Measurements from ENCODE around the gene NUDT22.
A peak's percentile ranks its signal among the peaks of the same experiment; 100 is the strongest.

The NUDT22 gene

DNA sequence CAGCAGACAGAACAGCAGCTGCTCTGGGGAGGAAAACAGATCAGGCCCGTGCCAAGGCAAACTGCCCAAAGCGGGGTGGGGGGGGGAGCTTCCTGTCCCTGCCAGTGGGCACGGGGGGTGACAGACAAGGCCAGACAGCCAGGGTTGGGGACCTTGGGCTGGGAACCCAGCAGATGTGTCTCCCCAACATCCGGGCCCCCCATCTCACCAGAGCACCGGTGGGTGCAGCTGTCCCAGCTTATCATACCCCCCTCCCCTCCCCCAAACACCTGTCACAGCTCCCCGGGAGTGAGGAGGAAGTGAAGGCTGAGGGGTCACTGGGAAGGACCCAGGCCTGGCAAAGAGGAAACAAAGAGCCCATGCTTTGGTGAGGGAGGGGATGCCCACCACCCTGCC lies 19.3 kb downstream of the NUDT22 start:
- ATAC-seq: no peak

DNA sequence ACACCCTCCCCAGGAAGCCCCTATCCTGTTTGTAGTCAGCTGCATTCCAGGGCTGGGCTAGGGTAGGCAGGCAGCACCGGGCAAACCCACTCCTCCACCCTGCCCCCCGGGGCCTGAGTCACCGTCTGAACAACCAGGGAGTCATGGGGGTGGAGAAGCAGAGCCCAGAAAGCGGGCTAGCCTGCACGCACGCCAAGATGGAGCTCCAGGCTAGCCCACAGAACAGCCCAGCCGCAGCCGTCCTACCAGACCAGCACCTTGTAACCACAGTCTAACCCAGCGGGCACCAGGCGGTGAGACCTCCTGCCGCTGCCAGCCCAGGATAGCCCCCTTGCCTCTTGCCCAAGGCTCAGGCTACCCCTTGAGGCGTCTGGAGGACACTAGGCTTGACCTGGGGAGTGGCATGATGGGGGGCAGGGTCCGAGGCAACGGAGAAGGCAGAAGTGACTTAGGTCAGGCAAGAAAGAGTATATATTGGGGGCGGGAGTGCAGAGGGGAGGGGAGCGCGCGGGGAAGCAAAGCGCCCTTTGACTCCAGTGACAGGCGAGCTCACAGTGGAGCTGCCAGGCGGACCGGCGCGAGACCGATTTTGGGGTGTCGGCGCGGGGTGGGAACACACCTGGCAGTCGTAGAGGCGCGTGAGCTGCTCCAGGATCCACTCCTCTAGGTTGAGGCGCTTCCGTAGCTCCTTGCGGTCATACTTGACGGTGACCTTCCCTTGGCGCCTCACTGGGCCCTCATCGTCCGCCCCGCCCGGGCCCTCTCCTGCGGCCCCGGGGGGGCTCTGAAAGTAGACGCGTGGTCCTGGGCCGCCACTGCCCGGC lies 19.9 kb downstream of the NUDT22 start:
- peak; percentile 25 to 34 for ATAC-seq

DNA sequence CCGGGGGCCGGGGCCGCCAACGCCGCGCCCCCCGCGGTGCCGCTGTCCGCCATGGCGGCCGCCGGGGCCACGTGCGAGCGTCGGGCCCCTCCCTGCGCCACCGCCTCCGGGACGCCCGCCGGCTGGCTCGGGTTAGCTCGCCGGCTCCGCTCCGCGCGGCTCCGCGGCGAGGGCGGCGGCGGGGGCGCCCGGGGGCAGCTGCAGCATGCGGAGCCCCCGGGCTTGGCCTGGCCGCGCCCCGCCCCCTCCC lies 20.5 kb downstream of the NUDT22 start:
- peak; percentile 11 to 14 for ATAC-seq

DNA sequence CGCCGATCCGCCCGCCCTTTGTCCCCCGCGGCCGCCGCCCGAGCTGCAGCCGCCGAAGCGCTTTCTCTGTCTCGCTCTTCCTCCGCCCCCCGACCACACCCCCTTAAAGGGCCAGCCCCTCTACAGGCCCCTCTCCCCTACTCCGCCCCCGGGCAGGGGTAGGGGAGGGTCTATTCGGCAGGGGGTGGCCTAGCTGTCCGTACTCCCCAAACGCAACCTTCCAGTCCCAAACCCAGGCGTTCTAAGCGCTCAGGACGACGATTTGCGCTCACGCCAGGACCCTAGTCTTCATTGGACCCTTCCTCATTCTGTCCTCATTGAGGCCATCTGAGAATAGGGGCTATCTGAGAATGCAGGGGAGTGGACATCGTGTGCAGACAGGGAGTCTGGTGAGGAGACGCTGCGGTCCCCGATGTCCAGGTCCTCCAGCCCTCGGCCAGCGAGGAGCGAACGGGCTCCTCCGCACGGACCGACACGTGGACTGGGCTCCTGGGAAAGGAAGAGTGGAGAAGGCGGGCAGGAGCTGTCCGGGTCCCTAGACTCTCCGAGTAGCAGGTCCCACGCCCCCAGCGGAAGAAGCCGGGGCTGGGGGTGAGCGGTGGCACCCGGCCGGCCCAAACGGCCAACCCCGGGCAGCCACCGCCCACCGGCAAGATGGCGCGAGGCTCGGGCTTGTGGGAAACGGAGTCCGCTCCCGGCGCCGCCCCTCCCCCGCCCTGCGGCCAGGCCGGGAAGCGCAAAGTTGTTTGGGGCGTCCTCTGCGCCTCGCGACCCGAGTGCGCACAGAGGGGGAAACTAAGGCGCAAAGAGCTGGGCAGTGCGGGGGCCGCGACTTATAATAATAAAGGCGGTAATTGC lies 21.0 kb downstream of the NUDT22 start, which contains the start of gene PPP1R14B:
TSS of gene PPP1R14B (minus strand) at position 73 of the 858 bp plus-strand sequence. CDS start 270 bp downstream, outside the sequence.
- ATAC-seq: peak; percentile 63 to 66

DNA sequence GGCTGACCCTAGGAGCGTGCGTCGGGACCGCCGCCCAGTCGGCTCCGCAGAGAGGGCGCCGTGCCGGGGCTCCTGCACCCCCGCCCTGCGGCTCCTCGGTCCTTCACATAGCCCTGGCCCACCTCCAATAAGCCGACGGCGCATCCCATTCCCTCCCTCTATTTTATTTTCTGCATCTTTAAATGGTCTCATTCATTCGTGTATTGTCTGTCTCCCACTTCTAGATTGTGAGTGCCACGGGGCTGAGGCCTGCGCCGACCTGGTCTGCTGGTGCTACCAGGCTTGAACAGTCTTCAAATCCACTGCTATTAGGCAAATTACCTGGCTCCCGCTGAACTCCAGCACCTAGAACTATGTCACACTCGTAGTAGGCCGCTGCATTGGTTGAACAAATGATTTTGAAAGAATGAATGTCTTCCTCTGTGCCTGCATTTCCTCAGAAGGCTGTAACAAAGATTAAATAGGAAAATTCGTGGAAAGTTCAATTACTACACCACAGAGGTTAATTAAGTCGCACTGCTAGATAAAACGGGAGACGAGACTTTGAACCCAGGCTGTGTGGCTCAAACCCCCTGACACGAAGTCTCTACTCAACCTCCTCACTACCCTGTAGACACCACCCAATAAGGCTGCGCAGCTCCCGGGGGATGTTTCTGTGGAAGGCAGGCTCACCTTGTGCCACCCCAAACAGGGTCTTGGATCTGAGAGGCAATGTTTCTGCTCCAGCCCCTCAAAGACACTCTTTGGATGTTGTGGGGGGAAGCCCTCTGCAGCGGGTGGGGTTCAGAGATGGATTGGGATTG lies 21.9 kb downstream of the NUDT22 start:
- no peak for ATAC-seq

DNA sequence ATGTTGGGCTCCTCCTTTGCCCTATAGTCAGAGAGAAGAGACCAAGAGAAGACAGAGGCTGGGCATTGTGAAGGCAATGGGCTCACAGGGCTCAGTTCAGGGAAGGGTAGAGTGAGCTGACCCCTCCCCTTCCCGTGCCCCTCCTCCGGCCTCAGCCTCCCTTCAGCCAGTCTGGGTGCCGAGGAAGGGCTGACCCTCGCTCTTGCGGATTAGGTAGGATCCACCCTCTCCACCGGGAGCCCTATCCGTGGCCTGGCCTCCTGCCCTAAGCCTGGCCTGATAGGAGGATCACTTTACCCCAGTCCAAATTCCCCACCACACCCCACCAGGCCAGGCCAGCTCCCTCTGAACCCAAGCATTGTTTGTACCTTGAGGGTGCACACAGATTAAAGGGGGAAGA lies 22.5 kb downstream of the NUDT22 start:
- no peak for ATAC-seq

DNA sequence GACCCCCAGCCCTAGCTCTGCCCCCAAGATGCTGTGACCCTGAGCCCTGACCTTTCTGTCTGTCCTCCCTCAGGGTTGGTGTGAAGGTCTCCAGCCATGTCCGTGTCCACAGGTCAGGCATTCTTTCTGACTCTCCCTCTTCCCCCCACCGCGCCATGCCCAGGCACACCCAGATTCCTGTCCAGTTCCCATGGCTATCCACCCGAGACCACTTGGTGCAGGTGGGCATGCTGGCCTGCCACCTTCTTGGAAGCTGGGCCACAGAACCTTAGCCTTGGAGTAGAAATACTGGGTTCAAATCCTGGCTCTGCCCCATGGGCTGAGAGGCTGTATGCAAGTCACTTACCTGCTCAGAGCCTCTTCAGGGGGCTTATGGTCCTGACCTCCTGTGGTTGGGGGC lies 23.0 kb downstream of the NUDT22 start:
- no peak for ATAC-seq

DNA sequence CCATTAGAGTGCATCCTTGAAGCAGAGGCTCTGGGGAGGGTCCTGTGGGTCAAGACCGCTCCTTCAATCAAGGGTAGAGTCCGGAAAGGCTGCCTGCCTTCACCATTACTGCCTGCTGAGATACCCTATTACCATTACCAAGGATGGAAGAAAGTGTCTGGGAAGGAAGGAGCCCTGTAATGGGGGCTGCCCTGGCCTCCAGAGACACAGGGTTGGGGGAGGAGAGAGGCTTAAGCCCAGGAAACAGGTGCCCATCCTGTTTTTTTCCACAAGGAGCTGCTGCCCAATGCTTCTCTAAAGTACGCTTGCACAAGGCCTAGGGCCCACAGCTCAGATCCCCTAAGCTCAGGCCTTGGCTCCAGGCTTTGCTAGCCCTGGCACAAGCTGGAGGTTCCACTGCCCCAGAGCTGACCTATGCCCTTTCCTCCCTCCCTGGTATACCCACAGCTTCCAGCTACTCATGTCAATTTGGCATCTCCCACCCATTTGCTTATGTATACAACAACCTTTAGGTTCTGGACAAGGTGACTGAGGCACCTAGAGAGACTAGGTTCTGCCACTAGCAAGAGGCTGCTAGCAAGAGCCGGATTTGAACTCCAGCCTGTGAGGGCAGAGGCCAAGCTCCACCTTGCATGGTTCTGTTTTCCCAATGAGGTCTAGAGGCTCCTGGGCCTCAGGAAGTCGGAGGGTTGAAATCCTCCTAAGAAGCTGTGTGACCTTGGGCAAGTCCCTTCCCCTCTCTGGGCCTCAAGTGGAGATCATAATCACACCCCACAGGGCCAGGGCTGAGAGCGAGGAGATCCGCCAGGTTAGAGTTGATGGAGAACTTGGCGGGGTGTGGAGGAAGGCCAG lies 23.7 kb downstream of the NUDT22 start:
- ATAC-seq: no peak

DNA sequence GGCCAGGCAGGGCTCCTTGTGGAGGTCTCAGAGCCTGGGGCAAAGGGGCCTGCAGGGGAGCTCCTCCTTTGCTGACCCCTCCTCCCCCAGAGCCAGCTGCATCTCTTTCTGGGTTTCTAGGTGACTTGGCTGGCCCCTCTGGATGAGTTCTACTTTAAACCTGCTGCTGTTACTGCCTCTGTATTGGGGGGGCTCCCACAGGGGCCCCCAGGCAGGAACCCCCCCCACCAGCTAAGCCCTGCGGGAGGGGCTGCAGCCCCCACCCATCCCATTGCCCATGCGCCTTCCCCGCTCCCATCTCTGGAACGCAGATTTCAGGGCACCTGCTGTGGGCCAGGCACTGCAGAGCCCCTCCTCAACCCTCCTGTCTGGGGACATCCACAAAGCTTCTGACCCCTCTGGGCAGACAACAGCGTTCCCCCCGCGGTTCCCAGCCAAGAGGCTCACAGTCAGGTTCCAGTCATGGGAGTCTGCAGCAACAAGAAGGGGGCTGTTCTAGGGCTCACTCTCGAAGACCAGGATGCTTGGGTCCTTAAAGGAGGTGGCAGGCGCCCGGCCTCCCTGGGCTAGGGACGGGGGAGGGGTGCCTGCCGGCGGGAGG lies 24.4 kb downstream of the NUDT22 start:
- no peak for ATAC-seq

DNA sequence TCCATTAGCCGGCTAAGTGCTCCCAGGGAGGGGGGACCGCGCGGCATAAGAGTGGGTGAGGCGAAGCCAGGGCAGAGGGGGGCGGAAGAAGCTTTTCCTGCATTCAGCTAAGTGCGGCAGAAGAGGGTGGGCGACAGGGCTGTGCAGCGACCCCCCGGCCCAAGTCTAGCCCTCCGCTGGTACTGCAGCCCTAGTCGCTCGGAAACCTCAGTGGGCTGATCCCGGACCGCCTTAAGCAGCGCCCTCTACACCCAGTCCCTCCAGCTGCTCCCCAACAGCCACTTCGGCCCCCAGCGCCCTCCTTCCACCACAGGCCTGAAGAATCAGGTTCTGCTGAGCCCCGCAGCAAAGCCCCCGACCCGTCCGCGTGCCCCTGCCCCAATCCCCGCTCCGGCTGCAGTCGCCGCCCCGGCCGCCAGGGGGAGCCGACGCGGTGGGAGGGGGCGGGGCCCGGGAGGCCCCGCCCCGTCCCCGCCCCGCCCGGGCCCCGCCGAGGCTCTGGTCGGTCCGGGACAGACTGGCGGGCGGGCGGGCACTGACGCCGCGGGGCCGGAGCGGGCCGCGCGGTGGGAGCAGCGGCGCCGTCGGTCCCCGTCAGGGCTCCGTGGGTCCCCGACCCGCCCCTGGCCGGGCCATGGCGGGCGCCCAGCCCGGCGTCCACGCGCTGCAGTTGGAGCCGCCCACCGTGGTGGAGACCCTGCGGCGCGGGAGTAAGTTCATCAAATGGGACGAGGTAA lies 25.1 kb downstream of the NUDT22 start, which contains the start of gene PLCB3:
TSS of gene PLCB3 (plus strand) at position 515 of the 737 bp plus-strand sequence. CDS start at position 635, 120 bp downstream.
- peak; percentile 64 to 65 for ATAC-seq

DNA sequence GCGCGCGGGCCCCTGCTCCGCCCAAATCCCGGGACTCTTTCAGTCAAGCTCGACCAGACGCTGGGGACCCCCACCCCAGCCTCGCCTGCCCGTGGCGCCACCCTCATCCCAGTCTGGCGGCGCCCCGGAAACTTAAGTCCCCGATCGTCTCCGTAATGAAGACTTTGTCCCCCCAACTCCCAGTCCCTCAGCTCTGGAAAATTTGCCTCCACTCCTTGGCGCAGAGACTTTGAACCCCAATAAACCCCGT lies 25.6 kb downstream of the NUDT22 start:
- no peak for ATAC-seq

DNA sequence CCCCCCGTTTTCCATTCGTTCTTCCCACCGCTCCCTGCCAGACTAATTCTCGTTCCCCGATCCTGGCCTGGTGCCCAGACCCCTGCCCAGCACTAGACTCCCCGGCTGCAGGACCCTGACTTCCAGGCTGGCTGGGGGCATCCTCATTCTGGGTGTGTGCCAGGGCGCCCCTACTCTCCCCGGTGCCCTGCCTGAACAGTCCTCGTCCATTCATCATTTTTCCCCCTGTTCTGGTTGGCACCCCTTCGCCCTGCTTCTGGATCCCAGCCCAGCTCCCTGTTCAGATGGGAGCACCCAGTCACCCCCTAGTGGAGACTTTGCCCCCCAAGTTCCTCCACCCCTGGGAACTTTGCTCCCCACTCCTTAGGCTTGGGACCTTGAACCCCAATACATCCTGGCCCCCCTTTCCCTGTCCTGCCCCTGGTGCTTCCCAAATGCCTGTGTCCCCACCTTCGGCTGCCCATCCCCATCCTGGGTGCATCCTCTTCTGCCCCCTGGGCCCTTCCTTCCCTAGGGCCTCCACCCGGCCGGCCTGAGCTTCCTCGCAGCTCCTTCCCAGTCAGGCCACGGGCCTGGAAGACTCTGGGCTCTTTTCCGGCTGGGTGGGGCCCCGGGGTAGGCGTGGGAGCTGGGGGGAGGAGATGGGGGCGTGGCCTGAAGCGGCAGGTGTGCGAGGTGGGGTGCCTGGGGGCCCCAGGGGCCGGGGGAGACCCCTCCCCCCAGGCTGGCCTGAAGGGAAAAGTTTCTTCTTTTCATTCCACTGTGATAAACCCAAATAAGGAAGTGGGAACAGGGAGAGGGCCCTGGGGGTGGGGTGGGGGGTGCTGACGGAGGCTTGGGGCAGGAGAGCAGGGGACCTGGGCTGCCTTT lies 26.2 kb downstream of the NUDT22 start:
- ATAC-seq: no peak

DNA sequence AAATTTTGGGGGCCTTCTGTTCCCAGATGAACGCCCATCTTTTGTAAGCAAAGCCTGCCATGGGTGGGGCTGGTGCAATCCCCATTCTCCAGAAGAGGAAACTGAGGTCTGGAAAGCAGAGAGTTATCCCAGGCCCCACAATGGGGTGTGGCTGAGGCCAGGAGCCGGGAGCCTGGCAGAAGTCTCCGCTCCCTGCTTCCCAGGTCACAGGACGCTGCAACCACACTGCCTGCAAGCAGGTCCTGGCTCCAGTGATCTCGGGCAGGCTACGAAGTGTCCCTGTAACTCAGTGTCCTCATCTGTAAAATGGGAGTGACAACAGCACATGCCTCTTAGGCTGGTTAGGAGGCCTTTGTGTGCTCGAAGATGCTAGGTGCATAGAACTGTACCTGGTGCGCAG lies 27.0 kb downstream of the NUDT22 start:
- ATAC-seq: no peak

DNA sequence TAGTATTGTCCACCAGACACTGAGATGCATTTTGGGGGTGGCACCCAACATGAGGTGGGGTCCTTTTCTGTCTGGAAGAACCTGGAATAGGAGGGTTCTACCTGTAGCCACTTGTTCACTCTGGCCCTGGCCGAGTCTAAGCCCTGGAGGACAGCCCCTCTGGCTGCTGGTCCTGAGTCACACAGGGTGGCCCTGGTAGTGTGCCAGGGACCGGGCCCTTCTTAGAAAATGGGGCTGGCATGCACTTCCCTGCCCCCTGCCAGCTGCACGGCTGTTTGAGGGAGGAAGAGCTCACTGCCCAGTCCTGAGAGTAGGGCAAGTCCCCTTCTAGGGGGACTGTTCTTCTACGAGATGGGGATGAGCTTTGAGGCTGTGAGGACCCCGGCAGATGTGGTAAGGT lies 27.4 kb downstream of the NUDT22 start:
- no peak for ATAC-seq

DNA sequence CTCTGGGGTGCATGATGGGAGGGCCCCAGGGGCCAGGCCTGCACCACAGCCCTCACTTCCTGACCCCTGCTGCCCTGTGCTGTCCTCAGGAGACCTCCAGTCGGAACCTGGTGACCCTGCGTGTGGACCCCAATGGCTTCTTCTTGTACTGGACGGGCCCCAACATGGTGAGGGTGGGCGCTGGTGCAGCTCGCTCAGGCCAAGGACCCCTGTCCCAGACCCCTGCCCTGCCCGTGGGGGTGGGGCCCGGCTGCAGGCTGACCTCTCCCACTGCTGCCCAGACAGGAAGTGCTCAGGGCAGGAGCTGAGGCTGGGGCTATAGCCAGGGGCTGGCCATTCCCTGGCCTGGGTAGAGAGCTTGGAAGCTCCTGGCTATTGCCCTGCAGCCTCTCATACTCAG lies 28.3 kb downstream of the NUDT22 start:
- ATAC-seq: no peak

DNA sequence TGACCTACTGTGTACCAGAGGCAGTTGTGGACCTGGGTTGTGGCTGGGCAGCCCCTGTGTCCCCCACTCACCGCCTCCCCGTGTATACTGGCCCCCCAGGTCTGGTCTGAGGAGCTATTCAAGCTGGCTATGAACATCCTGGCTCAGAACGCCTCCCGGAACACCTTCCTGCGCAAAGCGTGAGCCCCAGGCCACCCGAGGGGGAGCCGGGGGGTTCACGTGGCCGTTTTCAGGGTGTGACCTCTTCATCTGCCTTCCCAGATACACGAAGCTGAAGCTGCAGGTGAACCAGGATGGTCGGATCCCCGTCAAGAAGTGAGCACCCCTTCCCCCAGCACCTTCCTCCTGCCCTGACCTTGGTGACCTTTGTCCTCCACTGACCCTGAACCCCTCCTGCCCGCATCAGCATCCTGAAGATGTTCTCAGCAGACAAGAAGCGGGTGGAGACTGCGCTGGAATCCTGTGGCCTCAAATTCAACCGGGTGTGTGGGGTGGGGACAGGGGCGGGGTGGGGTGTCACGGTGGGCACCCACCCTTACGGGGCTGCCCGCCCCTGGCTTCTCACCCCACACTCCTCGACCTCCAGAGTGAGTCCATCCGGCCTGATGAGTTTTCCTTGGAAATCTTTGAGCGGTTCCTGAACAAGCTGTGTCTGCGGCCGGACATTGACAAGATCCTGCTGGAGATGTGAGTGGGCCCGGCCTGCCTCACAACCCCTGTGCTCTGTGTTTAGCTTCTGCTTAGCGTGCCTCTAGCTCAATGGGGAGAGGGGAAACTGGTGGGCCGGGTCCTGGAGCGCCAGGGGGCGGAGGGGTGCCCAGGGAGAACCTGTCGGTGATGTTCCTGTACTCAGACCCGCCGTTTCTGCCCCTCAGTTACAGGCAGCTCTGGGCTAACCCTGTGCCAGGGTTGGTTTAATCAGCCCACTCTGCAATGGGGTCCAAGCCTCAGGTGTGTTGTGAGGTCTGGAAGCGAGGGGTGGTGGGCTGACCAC lies 29.4 kb downstream of the NUDT22 start:
- ATAC-seq: no peak

DNA sequence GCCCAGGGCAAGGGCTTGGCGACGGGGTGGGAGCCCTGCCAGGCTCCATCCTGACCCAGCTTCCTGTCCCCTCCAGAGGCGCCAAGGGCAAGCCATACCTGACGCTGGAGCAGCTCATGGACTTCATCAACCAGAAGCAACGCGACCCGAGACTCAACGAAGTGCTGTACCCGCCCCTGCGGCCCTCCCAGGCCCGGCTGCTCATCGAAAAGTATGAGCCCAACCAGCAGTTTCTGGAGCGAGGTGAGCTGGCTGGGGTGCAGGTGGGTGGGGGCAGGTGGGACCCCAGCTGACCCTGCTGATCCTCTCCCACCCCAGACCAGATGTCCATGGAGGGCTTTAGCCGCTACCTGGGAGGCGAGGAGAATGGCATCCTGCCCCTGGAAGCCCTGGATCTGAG lies 30.2 kb downstream of the NUDT22 start:
- ATAC-seq: no peak

DNA sequence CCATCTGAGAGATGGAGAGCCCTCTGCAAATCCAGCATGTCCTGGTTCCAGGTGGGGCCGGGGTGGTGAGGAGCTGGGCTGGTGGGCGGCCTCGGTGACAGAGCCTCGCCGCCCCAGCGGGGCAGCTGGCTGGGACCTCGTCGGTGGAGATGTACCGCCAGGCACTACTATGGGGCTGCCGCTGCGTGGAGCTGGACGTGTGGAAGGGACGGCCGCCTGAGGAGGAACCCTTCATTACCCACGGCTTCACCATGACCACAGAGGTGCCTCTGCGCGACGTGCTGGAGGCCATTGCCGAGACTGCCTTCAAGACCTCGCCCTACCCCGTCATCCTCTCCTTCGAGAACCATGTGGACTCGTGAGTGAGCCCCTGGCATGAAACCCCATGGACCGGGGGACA lies 32.3 kb downstream of the NUDT22 start:
- no peak for ATAC-seq

DNA sequence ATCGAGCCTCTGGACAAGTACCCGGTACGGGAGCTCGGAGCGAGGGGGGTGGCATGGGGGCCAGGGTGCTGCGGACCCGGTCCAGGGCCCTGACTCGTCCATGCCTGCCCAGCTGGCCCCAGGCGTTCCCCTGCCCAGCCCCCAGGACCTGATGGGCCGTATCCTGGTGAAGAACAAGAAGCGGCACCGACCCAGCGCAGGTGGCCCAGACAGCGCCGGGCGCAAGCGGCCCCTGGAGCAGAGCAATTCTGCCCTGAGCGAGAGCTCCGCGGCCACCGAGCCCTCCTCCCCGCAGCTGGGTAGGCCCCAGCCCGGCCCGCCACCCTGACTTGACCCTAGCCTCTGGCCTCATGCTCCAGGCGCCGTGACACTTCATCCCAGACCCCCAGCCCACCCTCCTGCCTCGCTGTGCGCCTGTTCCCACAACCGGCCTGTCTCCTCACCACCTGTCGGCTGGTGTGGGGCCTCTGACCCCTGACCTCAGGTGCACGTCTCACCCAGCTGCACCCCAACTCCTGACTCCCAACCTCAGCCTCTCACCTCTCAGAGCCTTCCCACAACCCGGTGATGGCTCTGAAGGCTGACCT lies 33.0 kb downstream of the NUDT22 start:
- no peak for ATAC-seq
